Cerebellar nuclear complex (tissue), 1 donor: ENCODE data around the gene KLK3.
"Not testable (repeated sequence)": the region's sequence is repeated elsewhere in the genome, so short reads cannot be mapped to it uniquely, and the experiment has no call there.

Experiments
- DNase-seq, 2 experiments: peaks; one replicate each; lab custom pipeline; 2025; lab: John Stamatoyannopoulos, UW

Gene KLK3

DNA sequence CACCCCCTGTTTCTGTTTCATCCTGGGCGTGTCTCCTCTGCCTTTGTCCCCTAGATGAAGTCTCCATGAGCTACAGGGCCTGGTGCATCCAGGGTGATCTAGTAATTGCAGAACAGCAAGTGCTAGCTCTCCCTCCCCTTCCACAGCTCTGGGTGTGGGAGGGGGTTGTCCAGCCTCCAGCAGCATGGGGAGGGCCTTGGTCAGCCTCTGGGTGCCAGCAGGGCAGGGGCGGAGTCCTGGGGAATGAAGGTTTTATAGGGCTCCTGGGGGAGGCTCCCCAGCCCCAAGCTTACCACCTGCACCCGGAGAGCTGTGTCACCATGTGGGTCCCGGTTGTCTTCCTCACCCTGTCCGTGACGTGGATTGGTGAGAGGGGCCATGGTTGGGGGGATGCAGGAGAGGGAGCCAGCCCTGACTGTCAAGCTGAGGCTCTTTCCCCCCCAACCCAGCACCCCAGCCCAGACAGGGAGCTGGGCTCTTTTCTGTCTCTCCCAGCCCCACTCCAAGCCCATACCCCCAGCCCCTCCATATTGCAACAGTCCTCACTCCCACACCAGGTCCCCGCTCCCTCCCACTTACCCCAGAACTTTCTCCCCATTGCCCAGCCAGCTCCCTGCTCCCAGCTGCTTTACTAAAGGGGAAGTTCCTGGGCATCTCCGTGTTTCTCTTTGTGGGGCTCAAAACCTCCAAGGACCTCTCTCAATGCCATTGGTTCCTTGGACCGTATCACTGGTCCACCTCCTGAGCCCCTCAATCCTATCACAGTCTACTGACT lies at the start of gene KLK3:
Gene KLK3 (plus strand): TSS at position 280 of the 775 bp plus-strand sequence. CDS start 41 bp downstream, at position 321.
- DNase-seq, result no peak

DNA sequence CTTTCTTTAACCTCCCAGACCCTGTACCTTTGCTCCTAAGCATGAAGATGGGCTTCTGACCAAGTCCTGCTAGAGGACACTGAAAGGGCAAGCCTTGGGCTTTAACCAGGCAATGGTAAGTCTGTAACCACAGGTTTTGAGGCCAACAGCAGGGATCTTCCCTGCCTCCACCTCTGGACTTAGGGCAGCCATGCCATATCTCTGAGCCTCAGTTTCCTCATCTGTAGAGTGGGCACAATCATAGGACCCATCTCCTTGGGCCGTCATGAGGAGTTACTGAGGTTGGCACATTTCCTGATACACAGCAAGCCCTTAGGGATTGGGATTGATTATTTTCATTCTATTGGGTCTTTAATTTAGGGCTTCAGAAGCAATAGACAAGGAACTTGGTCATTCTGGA lies 45.9 kb upstream of the KLK3 start:
- DNase-seq, result no peak

DNA sequence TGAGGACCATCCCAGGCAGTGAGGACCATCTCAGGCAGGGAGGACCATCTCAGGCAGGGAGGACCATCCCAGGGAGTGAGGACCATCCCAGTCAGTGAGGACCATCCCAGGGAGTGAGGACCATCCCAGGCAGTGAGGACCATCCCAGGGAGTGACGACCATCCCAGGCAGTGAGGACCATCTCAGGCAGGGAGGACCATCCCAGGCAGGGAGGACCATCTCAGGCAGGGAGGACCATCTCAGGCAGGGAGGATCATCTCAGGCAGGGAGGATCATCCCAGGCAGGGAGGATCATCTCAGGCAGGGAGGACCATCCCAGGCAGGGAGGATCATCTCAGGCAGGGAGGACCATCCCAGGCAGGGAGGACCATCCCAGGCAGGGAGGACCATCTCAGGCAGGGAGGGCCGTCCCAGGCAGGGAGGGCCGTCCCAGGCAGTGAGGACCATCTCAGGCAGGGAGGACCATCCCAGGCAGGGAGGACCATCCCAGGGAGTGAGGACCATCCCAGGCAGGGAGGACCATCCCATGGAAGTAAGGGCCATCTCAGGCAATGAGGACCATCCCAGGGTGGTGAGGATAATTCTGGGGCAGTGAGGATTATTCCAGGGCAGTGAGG lies 43.0 kb upstream of the KLK3 start:
- not testable (repeated sequence) for DNase-seq

DNA sequence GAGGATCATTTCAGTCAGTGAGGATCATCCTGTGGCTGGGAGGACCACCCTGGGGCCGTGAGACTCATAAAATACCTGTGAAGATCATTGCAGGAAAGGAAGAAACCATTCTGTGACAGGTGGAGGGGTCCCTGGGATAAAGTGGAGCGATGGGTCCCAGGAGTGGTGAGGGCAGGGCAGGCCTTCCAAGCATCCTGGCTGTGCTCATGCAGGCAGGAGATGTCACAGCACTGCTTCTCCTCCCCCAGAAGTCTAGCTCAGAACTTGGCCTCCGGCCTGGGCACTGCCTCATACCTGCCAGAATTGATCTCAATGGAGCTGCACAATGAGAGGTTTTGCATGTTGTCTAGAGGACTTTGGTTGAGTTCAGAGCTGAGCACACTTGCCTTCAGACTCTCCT lies 42.2 kb upstream of the KLK3 start:
- no peak for DNase-seq

DNA sequence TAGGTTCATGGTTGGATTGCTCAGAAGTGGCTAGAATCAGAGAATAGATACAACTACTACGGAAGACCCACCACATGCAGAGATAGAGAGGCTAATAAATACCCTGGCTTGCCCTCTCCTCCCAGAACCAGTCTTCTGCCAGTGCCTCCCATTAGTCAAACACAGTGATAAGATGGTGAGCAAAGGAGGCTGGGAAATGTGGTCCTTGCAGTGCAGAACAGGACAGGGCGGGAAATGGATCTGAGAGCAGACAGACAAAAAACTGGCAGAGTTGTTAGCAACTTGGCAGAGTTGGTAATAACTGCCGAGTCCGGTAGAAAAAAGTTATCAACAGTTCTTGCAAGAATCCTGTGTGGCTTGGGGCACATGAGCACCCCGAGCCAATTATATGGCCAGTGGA lies 39.8 kb upstream of the KLK3 start:
- no peak for DNase-seq

DNA sequence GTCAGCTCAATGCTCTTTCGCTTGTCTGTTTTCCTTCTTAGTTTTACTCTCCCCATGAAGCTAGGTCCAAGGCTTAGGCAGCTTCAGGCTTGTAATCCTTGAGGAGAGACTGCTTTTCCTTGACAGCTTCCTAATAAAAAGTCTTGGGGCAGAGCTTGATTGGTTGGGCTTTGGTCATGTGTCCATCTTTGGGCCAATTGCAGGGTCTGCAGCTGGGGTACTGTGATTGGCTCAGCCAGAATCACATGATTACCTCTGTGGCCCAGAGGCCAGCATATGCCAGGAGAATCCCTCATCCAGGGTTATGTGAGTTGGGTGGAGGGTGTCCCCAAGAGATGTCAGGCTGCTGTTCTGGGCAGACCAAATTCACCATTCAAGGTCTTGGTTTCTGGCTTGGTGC lies 39.3 kb upstream of the KLK3 start:
- DNase-seq, result no peak

DNA sequence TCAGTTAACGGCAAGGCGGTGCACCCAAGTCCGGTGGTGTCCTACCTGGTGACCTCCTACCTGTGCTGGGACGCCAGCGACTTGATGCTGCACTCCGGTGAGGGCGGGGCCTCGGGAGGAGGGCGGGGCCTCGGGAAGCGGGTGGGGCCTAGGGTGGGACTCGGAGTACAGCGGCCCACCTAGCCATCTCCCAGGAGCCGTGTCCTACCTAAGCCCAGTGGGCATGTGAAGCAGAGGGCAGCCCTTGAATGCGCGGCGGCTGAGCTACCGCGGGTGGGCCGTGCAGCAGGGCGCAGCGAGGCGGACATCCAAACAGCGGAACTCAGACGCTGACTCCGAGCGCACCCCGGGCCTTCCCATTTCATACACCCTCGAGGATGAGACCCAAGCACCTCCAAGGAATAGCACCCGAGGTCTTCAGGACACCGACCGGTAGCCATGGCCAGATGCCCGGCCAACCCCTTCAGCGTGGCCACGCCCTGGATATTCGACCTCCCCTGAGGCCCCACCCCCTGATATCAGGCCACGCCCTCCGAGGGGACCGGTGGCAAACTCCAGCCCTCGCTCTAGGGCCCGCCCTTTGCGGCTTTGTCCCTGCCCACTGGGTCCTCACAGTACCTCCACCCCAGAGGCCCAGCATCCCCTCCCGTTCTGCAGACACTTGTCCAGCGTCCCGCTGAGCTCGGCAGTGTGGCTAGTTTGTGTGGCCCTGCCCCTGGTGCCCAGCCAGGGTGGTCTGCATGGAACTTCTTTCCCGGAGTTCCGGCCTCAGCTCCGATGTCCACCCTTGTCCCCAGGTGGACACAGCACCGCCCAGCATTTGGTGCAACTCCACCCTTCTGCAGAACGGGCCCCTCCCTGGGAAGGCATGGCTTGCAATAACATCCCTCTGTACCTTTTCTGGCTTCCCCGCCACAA lies 36.5 kb upstream of the KLK3 start:
- DNase-seq, result no peak

DNA sequence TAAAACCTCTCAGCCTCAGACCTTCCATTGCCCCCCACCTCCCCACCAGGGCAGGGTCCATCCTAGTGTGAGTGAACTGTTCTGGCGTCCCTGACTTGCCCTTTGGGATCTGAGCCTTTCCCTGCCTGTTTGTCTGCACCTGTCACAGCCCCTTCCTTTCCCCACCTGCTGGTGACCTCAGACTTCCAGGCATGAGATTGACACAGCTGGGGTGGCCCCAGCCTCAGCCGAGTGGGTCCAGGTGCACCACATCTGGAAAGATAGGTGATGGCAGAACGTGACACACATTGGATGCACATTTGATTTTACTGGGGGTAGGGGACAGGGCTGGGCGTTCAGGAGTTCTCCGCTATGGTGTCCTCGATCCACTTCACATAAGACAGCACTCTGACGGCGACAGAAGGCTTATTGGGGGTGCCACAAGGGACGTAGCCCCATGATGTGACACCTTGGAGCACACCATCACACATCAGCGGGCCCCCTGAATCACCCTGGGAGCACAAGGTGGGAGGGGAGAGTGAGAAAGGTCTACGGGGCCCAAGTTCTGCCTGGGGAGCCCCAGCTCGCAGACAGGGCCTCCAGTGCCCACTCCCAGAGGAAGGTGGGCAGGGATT lies 35.7 kb upstream of the KLK3 start:
- DNase-seq, result no peak

DNA sequence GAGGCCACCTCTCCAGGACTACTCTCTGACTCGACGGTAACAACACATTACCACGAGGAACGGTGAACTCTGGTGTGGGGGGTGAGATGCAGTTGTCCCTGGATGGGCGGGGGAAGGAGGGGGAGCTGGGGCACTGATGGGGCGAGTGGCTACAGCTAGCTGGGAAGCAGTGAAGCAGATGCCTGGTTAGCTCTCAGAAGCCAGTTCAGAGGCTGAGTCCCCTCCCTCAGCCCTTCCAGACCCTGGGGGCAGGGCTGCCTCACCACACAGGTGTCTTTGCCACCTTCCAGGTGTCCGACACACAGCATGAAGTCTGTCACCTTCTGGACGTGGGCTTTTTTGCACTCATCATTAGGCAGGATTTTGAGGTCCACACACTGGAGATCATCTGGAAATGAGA lies 35.1 kb upstream of the KLK3 start:
- no peak for DNase-seq

DNA sequence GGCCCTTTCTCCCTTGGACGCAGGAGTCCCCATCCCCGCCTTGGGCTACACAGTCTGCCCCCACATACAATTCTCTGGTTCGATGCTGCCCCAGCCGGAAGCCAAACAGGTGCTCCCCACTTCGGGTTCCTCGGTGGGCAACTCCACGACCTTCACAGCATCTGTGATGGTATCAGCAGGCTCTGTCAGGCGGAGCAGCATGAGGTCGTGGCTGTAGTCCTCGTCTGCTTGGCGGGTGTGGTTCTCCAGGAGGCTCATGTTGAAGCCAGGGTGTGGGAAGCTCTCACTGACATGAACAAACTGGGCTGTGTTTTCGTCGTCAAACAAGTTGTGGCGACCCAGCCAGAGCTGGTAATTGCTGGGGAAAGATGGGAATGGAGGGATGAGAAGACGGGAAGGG lies 34.6 kb upstream of the KLK3 start:
- no peak for DNase-seq

DNA sequence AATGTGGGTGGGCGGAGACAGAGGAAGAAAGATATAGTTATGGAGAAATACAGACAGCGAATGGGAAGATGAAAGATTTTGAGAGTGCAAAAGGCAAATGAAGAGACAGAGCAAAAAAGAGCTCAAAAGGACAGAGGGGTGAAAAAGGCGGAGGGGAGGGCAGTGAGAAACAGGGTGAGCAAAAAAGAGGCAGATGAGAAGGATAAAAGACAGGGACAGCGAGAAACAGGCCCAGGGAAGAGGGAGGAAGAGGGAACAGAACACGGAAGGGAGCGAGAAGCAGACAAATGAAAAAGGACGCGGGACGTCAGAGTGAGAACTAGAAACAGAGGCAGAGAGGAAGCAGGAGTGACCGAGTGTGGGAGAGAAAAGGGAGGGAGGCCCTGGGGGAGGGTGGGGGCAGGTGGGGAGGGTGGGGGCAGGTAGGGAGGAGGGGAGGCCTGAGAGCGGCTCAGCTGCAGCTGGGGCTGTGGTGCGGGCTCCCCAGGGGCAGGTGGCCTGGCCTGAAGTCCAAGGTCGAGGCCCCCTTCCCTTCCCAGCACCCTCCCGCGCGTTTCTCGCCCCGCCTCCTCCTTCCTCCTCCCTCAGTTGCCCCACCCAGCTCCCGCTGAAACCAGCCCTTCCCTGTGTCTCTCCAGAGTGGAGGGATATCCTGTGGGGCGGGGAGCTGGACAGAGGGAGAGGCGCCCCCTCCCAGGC lies 34.0 kb upstream of the KLK3 start:
- DNase-seq, result no peak

DNA sequence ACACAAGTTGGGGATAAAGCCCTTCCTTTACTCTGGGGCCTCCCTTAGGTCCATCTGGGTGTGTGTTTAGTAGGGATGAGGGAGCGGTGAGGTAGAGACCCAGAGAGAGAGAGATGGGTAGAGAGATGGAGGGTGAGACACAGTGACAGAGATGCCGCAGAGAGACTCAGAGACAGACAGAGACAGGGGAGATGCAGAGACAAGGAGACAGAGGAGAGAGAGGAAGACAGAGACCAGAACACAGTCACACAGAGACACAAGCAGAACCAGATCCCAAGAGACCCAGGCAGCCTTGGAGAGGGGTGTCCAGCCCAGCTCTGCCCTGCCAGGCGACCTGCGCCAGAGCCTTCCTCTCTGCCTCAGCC lies 33.5 kb upstream of the KLK3 start:
- no peak for DNase-seq

DNA sequence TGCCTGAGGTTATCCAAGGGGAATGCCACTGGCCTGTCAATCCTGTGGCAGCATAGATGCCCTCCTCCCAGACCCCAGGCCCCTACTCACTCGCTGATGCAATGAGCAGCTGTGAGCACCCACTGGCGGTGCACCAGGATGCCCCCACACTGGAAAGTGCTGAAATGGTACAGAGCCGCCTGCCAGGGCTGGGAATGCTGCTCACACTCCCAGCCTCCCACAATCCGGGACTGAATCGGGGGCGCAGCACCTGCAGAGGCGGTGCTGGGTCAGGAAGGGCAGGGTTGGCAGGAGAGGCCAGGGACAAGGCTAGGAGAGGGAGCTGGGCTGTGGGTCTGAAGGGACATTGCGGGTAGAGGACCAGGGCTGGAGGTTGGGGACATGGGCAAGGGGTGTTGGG lies 33.1 kb upstream of the KLK3 start:
- DNase-seq, result no peak

DNA sequence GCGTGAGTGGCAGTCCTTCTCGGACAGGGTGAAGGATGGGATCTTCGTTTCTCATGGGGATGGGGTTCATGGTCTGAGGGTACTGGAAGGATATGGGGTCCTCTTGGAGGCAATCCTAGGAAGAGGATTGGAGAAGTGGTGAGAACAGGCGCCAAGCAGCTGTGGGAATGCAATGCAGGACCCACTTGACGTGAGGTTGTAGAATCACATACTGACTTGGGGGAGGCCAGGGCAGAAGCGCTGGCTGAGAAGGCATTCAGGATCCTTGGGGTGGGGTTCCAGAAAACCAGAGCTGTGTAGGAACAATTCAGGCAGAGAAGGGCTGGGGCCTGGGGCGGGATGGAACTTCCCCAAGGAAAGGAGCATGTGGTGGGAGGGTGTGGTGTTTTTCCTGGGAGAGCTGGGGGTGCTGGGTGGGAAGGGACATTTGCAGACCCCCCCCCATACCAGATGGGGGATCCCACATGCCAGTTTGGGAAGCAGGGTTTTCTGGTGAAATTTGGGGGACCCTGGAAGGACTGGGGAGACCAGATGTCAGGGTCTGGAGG lies 32.0 kb upstream of the KLK3 start:
- no peak for DNase-seq

DNA sequence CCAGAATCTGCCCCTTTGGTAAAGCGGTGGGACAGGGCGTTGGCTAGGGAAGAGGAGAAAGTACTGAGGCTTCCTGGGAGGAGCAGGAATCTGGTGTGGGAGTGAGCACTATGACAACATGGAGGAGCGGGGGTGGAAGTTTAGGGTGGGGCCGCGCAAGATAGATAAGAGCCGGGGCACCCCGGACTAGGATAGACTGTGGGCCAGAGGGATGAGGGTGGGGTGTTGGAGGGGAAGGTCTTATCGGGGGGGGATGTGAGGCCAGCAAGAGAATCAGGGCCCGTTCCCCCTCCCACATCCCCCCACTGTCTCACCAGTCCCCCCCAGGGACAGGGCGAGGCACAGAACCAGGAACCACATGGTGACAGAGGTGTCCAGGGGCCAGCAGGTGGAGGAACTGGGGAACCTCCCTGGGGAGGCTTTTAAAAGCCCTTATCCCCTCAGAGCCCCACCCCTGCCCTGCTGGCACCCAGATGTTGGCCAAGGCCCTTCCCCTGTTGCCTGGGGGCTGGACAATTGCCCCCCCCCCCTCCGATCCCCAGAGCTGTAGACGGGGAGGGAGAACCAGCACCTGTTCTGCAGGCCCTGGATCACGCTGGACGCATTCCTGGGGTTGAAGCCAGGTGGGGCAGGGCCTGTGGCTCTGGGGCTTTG lies 31.2 kb upstream of the KLK3 start, which contains the start of gene KLK1:
Gene KLK1 (minus strand): TSS at position 399 of the 654 bp plus-strand sequence. CDS start 39 bp downstream, at position 360.
- no peak for DNase-seq

DNA sequence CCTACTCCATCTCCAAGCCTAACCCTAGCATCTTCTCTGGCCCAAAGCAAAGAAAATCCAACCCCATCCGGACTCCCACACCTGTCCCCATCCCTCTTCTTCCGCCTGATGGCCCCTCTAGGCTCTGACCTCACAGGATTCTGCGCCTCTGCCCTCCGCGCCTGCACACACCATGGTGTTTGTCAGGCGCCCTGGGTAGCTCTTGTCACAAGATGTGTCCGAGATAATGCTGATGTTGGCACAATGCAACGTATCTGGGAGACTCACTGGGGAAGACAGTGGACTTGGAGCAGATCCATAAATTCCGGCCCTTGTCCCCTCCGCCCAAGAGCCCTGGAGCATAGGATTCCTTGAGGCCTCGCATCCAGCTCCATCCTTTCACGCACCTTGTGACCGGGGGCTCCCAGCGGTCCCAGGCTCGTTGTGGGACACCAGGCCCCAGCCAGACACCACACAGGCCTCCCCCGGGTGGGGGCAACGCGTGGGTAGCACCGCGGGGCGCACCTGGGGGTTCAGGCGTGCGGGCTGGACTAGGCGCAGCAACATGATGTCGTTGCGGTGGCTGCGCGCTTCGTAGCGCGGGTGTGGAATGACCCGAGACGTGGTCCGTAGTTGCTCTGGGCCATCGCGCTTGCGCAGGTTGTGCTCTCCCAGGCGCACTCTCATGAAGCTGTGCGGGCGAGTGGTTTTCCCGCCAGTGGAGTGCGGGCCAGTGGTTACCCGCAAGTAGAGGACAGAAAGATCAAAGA lies 28.0 kb upstream of the KLK3 start:
- no peak for DNase-seq

DNA sequence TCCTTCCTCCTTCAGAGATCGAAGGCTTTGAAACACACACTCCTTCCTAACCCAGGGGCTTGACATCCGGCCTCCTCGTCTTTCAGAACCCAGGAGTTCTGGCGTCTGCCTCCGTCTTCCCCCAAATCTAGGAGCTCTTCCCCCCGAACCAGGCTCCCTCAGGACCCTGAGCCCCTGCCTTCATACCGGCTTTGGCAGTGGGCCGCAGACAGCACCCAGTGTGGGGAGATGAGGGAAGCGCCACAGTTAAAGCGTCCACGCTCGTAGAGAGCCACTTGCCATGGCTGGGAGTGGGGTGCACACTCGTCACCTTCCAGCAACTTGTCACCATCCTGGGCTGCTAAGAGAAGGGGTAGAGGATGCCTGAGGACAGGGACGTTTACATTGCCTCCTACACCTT lies 27.2 kb upstream of the KLK3 start:
- no peak for DNase-seq

DNA sequence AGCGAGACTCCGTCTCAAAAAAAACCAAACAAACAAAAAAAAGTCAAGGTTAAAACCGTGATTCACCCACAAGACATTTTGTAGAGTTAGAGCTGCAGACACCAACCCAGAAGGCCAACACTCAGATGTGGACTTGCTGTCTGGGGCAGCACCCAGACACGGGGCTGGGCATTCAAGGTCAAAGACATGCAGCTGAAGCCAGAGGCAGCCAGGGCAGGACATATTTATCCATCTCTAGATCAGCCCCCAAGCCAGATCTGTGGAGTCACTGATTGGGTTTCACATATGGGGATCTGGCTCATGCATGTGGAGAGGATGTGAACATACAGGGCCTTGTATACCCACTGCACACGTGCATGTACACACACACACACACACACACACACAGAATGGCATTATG lies 24.9 kb upstream of the KLK3 start:
- DNase-seq, result no peak

DNA sequence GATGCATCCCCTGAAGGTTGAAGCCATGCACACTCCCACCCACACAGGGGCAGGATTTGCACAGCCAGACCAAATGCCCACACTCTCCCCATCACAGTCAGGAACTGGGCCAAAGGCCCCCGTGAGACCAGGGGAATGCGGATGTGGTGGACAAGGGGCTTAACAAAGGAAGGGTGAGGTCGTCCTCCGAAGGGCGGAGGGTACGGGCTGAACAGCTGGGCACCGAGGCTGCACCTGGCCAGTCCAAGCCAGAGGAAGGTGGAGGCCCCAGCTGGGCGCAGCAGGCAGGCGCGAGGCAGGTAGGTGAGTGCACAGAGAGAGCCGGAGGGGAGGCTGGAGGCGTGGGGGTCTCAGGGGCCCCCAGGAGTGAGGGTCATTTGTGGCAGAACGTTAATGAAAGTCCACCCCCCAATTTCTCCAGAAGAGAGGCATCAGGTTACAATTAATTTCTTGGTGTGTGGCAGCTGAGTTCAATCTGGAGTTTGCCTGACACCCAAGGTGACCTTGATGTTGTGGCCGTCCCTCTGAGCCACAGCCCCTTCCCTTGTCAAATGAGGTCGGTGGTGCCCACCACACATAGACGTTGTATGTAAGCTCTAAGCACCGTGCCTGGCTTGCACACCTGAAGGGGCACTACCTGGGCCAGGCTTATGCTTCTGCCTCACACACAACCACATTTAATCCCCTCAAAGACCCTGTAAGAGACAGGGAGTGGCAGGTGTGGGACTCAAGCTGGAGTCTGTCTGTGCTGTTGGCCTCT lies 24.3 kb upstream of the KLK3 start:
- DNase-seq, result no peak
